ENCODE results near the gene PRORP.

DNA sequence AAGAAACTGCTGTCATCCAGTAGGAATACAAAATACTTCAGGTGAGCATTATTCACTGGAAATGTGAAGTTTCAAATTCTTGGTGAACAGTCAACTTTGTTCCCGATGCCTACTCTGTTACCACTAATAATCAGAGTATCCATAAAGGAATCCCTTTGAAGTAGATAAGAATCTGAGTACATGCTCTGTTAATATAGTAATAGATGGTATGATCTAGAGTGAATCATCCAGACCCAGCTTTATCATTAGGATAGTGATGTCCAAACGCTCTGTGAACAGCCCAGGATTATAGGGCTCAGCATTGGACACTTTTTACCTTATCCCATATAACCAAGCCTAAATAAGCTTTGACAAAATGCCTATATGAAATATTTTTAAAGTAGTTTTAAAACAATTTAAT, 33.8 kb upstream of the PRORP start:
- TF ChIP-seq, protein P1, sequence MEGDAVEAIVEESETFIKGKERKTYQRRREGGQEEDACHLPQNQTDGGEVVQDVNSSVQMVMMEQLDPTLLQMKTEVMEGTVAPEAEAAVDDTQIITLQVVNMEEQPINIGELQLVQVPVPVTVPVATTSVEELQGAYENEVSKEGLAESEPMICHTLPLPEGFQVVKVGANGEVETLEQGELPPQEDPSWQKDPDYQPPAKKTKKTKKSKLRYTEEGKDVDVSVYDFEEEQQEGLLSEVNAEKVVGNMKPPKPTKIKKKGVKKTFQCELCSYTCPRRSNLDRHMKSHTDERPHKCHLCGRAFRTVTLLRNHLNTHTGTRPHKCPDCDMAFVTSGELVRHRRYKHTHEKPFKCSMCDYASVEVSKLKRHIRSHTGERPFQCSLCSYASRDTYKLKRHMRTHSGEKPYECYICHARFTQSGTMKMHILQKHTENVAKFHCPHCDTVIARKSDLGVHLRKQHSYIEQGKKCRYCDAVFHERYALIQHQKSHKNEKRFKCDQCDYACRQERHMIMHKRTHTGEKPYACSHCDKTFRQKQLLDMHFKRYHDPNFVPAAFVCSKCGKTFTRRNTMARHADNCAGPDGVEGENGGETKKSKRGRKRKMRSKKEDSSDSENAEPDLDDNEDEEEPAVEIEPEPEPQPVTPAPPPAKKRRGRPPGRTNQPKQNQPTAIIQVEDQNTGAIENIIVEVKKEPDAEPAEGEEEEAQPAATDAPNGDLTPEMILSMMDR (conservative IDR thresholded peaks at IDR 0.05 in 1 of 2, IDR thresholded peaks at IDR 0.05 in 1 of 2; ENCODE audit: extremely low read depth in 1 of 2, insufficient read depth in 1 of 2, low read depth in 1 of 2, low read length in 2 of 2) = no peak
- TF ChIP-seq EZH2 (IDR thresholded peaks at IDR 0.05; ENCODE audit: borderline replicate concordance, low read length) = no peak

Data from mammary epithelial cell (primary cell).